ENCODE data around the gene NR1I2.

The NR1I2 gene

DNA sequence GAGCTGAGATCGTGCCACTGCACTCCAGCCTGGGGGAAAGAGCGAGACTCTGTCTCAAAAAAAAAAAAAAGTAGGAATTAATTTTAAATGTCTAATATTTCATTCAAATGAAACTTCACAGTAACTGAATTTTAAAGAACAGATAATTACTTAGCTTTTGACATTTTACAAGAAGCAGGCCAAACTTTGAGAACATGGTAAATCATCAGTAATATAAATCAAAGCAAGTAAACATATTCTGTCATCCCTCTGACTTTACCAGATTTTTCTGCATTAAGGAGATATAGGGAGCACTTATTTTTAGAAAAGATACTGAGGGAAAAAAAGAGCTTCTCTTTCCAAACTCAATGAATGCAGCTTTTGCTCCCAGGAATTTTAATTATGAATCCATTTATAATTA, 37.0 kb downstream of the NR1I2 start:
- TF ChIP-seq POLR2A (IDR thresholded peaks at IDR 0.05; ENCODE audit: low read depth, low read length), result no peak
- no peak for FAIRE-seq
- no peak for DNase-seq (ENCODE audit: insufficient read length, low spot score)

DNA sequence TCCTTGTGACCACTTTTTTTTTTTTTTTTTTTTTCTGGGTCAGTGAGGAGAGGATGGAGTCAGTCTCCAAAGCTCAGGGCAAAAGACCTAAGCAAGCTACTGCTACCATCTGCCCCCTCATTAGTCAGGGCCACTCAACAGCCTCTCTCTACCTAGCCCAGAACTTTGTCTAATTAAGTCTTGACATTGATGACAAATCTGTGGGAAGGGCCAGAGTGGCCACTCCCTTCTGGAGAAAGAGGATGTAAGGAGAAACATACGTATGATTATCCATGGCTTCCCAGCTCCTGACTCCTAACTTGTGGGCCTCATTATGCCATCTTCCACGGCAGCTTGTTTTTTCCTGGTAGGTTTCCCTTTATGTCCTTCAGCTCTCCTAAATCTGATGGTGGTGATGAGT, 37.9 kb downstream of the NR1I2 start:
- FAIRE-seq (no peak), DNase-seq (ENCODE audit: insufficient read length, low spot score) (no peak)
- no peak for TF ChIP-seq POLR2A (IDR thresholded peaks at IDR 0.05; ENCODE audit: low read depth, low read length)

DNA sequence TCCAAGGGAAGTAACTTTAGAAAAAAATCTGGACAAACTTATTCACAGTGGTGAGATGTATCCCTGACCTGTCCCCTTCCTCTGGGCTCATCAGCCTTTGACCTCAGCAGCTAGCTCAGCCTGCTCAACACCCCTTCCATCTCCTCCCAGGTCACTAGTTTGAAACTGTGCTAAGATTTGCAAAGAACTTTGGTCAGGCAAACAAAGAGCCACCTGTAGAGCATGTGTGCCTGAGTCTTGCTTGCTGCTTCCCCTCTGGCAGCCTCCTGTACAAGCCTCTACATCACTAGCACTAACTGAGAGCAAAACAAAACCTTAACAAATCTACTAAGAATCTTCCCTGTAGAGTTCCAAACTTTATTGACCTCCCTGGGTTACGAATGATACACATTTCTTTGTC, 43.9 kb downstream of the NR1I2 start:
- TF ChIP-seq POLR2A (IDR thresholded peaks at IDR 0.05; ENCODE audit: low read depth, low read length), result no peak
- DNase-seq (ENCODE audit: insufficient read length, low spot score), result no peak
- FAIRE-seq, result no peak

DNA sequence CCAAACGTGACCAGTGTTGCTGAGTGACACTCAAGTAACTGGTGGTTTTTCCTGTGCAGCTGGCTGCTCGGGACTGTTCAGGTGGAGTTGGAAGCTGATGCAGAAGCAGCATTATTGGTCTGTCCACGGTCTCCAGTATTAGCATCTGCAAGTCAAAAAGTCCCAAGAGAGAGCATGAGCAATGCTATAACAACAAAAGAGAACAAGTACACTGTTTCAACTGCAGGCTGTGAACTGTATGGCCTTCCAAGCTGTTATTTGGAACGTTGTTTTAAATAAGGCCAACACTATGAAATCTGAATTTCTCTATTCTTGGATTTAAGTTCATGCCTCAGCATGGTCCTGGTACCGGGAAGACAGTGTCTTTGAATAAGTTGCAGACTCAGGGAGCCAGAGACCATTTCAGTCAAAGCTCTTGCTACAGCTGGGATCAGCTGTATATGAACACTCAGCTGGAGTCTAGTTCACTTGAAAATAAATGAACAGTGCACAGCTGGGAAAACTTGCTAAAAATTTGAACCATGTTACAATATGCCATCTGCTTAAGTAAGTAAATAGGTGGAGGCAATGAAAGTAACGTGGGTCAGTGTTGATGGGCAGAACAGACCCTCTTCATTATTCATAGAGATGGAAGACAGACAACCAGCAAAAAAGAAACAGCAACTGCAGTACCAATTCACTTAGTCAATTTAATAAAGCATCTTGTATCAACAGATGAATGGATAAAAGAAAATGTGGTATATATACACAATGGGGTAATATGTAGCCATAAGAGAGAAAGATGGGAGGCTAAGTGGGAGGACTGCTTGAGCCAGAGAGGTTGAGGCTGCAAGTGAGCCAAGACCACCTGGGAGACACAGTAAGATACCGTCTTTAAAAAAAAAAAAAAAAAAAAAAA, 45.1 kb downstream of the NR1I2 start:
- no peak for FAIRE-seq
- no peak for TF ChIP-seq POLR2A (IDR thresholded peaks at IDR 0.05; ENCODE audit: low read depth, low read length)
- DNase-seq (ENCODE audit: insufficient read length, low spot score), result no peak

DNA sequence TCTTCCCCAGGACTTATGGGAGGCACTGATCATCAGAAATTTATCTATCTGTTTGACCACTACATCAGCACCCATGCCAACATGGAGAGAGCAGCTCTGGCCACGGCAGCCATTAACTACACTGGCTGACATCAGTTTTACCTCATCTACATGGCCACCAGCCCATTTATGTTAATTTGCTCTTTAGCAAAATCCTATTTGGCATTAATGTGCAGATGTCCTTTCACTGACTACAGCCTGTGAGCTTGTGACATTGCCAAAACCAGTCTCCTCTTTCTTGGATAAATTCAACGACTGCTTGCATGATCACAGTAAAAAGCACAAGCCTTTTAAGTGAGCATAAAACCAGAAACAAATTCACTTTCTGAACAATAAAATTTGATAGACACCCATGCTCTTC, 47.5 kb downstream of the NR1I2 start:
- DNase-seq (ENCODE audit: insufficient read length, low spot score), result no peak
- FAIRE-seq, result no peak
- no peak for TF ChIP-seq POLR2A (IDR thresholded peaks at IDR 0.05; ENCODE audit: low read depth, low read length)

DNA sequence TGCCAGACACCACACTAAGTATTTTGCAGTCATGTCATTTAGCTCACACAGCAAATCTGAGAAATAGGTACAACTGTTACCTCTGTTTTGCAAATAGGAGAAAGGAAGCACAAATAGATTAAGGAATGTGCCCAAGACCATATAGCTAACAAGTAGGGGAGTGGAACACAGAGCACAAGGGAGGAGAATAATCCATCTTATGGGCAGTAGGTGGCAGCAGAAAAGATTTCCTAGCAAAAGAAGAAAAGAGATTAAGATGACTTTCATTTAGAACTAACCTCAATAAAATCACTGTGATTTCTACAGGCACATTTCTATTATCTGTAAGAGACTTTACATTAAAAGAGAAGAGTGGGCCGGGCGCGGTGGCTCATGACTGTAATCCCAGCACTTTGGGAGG, 49.1 kb downstream of the NR1I2 start:
- no peak for TF ChIP-seq POLR2A (IDR thresholded peaks at IDR 0.05; ENCODE audit: low read depth, low read length)
- FAIRE-seq (peak; percentile 60), DNase-seq (ENCODE audit: insufficient read length, low spot score) (no peak)

DNA sequence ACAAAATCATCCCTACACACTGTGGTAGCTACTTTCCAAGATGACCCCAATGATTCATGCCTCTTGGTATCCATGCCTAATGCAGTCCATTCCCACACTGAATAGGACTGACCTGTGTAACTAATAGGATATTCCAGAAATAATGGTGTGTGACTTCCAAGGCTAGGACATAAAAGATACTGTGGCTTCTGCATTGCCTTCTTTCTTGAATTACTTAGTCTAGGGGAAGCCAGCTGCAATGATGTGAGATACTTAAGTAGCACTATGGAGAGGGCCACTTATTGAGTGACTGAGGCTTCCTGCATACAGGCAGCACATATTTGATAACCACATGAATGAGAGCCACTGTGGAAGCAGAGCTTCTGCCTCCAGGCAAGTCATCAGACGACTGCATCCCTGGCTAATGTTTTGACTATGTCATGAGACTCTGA, 50.1 kb downstream of the NR1I2 start:
- DNase-seq (ENCODE audit: insufficient read length, low spot score), result no peak

DNA sequence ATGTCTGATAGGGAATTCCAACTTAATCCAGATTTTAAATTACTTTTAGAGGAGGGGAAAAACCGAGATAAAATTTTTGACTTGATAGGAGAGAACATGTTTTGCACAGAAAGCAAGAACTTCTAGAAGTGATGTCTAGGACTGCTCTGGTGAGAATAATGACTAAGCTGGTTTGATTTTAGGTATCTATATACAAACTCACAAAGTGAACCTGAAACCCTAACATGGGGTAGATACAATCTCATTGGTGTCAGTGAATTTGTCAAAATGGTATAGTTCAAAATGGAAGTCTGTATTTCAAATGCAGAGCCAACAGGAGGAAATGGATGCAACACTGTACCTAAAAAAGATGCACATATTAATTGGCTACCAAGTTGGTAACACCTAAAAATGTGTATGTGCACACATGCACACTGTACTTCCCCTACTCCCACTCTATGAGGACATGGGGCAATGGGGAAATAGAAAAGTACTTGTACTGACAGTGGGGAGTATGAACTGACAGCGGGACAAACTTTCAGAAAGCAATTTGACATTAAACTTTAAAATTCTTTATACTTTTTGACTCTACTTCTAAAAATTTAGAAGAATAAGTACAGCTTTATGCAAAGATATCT, 53.0 kb downstream of the NR1I2 start:
- DNase-seq (ENCODE audit: insufficient read length, low spot score) (no peak), FAIRE-seq (no peak)
- no peak for TF ChIP-seq POLR2A (IDR thresholded peaks at IDR 0.05; ENCODE audit: low read depth, low read length)

More for the DNA sequence above, 50.1 kb downstream of the NR1I2 start:
- FAIRE-seq, result peak; percentile 86
- no peak for TF ChIP-seq POLR2A (IDR thresholded peaks at IDR 0.05; ENCODE audit: low read depth, low read length)

DNA sequence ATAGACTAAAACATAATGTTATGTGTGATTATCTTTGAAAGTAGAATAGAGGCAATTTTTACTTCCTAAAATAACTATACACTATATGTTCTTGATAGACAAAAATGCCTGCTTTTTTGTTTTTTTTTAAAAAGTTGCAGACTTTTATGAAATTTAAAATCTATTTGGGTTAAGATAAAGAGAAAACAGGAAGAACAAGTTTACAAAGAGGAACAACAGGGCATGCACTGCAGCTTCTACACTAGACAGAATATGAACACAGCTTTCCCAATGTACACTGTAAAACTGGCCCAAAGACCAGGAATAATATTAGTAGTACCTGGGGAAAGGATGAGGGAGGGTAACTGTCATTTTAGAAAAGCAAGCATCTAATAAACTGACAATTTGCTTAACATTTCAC, 53.7 kb downstream of the NR1I2 start:
- TF ChIP-seq POLR2A (IDR thresholded peaks at IDR 0.05; ENCODE audit: low read depth, low read length), result no peak
- no peak for DNase-seq (ENCODE audit: insufficient read length, low spot score)

DNA sequence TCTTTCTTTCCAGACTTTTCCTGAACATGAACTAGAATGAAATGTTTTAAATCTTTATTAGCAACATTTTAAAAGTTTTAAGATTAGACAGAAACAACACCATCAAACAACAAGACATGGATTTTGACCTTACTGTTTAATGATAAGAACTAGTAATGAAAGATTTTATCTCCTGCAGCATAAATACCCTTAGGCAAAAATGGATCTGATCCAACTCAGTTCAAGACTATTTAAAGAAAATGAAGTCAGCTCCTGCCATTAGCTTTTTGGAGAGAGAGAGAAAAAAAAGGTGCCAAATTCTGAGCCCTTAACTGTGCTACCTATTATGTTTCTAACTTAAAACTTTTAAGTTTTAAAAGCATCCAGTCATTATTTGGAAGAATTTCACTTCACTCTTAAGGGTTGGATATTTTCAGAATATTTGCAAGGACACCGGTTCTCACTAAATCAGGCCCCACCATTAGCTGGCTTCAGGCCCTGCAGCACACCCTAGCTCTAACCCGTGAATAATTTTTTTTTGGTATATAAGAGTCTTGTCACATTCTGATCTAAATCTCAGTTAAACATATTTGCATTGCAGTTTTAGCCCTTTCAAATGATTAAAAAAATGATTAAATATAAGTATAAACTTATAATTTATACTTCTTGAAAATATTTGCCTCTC, 60.0 kb downstream of the NR1I2 start:
- peak; percentile 52 for FAIRE-seq
- DNase-seq (ENCODE audit: insufficient read length, low spot score), result no peak
- no peak for TF ChIP-seq POLR2A (IDR thresholded peaks at IDR 0.05; ENCODE audit: low read depth, low read length)

More for the DNA sequence above, 53.7 kb downstream of the NR1I2 start:
- no peak for FAIRE-seq

DNA sequence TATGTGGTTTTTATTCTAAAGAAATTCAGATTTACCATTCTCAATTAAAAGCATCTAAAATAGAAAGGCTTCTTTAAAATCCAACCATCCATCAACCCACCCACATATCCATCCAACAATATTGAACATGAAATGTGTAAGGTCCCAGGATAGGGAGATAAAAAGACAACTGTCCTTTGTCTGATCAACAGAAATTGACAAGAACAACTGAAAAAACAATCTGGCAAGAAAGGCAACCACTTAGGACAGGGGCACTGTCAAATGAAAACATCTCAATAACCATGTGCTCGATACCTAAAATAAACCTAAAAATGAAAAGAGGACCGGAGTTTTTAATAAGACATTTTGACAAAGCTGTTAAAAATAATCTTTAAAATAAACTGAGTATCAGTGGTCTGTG, 67.2 kb downstream of the NR1I2 start:
- DNase-seq (ENCODE audit: insufficient read length, low spot score) (no peak), FAIRE-seq (no peak)
- no peak for TF ChIP-seq POLR2A (IDR thresholded peaks at IDR 0.05; ENCODE audit: low read depth, low read length)

DNA sequence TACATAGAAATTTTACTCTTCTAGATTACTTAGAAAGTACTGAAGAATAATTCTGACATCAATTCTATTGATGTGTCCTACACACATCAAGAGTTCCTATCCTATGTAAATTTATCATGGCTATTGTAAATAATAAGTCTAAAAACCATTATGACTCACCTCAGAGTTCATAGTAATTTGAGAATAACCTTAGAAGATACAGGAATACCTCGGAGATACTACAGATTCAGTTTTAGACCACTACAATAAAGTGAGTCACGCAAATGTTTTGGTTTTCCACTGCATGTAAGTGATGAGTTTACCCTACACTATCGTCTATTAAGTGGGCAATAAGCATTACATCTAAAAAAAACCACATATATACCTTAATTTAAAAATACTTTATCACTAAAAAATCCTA, 74.8 kb downstream of the NR1I2 start:
- TF ChIP-seq POLR2A (IDR thresholded peaks at IDR 0.05; ENCODE audit: low read depth, low read length), result no peak
- DNase-seq (ENCODE audit: insufficient read length, low spot score), result no peak
- no peak for FAIRE-seq

DNA sequence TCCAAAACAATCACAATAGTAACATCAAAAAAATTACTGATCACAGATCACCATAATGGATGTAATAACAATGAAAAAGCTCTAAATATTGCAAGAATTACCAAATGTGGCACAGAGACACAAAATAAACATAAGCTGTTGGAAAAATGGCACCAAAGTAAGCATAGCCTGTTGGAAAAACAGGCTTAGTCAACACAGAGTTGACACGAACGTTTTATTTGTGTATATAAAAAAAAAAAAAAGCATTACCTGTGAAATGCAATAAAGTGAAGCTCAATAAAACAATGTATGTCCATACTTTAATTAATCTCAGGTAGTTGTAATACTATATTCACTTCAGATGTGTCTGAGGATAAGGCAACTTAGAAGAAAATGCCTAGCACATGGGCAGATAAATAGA, 77.1 kb downstream of the NR1I2 start:
- FAIRE-seq (no peak), DNase-seq (ENCODE audit: insufficient read length, low spot score) (no peak)
- TF ChIP-seq POLR2A (IDR thresholded peaks at IDR 0.05; ENCODE audit: low read depth, low read length), result no peak

DNA sequence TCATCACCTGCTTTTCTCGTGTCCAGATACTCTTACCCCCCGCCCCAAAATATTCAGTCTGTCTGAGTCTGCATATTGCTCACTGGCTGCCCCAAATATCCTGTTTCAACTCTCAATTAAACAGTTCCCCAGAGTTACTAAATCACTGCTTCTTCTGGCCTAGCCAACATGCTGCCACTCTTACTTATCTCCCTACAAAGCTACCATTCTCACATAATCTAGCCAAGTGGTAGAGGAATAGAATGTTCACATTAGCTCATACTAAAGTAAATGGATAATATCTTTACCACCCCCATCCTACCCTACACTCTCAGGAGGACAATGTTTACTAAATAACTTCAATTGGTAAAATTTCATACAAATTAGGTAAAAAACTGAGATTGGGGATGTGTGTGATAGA, 77.8 kb downstream of the NR1I2 start:
- DNase-seq (ENCODE audit: insufficient read length, low spot score) (no peak), FAIRE-seq (no peak)
- no peak for TF ChIP-seq POLR2A (IDR thresholded peaks at IDR 0.05; ENCODE audit: low read depth, low read length)
